ENCODE data around the gene PDE6A.

Gene PDE6A

GRCh38 chr5:149827086-149827485 is 117.5 kb downstream of the PDE6A start:
- in situ Hi-C loops (cut with MboI; ENCODE audit: low sequenced_read_pairs, unreplicated experiment), result loop anchor here (5.0 to 10.0 kb wide), 2 partner anchors 162 to 190 kb away; no protein-coding TSS in a partner anchor
- TF ChIP-seq CTCF (IDR thresholded peaks at IDR 0.05; ENCODE audit: borderline replicate concordance, control extremely low read depth, extremely low read depth, insufficient read depth, missing control alignments), result no peak
- DNase-seq (ENCODE audit: low spot score), result no peak

GRCh38 chr5:149826574-149826973 is 118.0 kb downstream of the PDE6A start:
- no peak for DNase-seq (ENCODE audit: low spot score)
- TF ChIP-seq CTCF (IDR thresholded peaks at IDR 0.05; ENCODE audit: borderline replicate concordance, control extremely low read depth, extremely low read depth, insufficient read depth, missing control alignments), result no peak
- in situ Hi-C loops (cut with MboI; ENCODE audit: low sequenced_read_pairs, unreplicated experiment), result loop anchor here (5.0 to 10.0 kb wide), 2 partner anchors 162 to 189 kb away; no protein-coding TSS in a partner anchor

- no peak for DNase-seq (ENCODE audit: low spot score)
- in situ Hi-C loops (cut with MboI; ENCODE audit: low sequenced_read_pairs, unreplicated experiment), result loop anchor here (5.0 to 10.0 kb wide), 2 partner anchors 160 to 188 kb away; no protein-coding TSS in a partner anchor
- no peak for TF ChIP-seq CTCF (IDR thresholded peaks at IDR 0.05; ENCODE audit: borderline replicate concordance, control extremely low read depth, extremely low read depth, insufficient read depth, missing control alignments)
Measured at GRCh38 chr5:149824846-149825245, 119.7 kb downstream of the PDE6A start.

- no peak for DNase-seq (ENCODE audit: low spot score)
- no peak for TF ChIP-seq CTCF (IDR thresholded peaks at IDR 0.05; ENCODE audit: borderline replicate concordance, control extremely low read depth, extremely low read depth, insufficient read depth, missing control alignments)
- in situ Hi-C loops (cut with MboI; ENCODE audit: low sequenced_read_pairs, unreplicated experiment), result loop anchor here (10.0 kb wide), 1 partner anchor 159 kb away; no protein-coding TSS in a partner anchor
Measured at GRCh38 chr5:149824120-149824519, 120.5 kb downstream of the PDE6A start.

- DNase-seq (ENCODE audit: low spot score), result no peak
- TF ChIP-seq CTCF (IDR thresholded peaks at IDR 0.05; ENCODE audit: borderline replicate concordance, control extremely low read depth, extremely low read depth, insufficient read depth, missing control alignments), result no peak
- in situ Hi-C loops (cut with MboI; ENCODE audit: low sequenced_read_pairs, unreplicated experiment), result loop anchor here (10.0 kb wide), 1 partner anchor 159 kb away; no protein-coding TSS in a partner anchor
Measured at GRCh38 chr5:149823375-149823774, 121.2 kb downstream of the PDE6A start.

GRCh38 chr5:149822301-149822700 is 122.3 kb downstream of the PDE6A start:
- DNase-seq (ENCODE audit: low spot score), result no peak
- in situ Hi-C loops (cut with MboI; ENCODE audit: low sequenced_read_pairs, unreplicated experiment), result loop anchor here (10.0 kb wide), 1 partner anchor 158 kb away; no protein-coding TSS in a partner anchor
- no peak for TF ChIP-seq CTCF (IDR thresholded peaks at IDR 0.05; ENCODE audit: borderline replicate concordance, control extremely low read depth, extremely low read depth, insufficient read depth, missing control alignments)

All from GM13976 (cell line).